GM12891 (cell line): ENCODE data around the gene ETV3.

Experiments
- POLR2AphosphoS5 ChIP-seq: IDR thresholded peaks from 2 replicates; pipeline ENCODE4 v1.6.1; 2011; ENCODE audit warnings: low read depth, low read length, control low read depth
- TAF1 ChIP-seq: IDR thresholded peaks from 2 replicates; pipeline ENCODE4 v1.6.1; 2011; ENCODE audit warnings: low read depth, low read length, control low read depth

DNA sequence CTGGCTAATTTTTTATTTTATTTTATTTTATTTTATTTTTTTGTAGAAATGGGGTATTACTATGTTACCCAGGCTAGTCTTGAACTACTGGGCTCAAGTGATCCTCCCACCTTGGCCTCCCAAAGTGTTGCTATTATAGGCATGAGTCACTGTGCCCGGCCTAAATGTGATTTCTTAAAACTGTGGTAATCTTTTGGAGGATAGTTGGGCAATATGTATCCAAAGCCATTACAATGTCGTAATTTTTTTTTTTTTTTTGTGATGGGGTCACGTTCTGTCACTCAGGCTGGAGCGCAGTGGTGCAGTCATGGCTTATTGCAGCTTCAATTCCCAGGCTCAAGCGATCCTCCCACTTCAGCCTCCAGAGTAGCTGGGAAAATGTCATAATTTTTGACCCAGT is 52.8 kb downstream of the ETV3 start:
- TF ChIP-seq POLR2AphosphoS5 (no peak), TAF1 (no peak)
